Activated CD4-positive, alpha-beta T cell treated with anti-CD3 and anti-CD28 coated beads for 36 hours (primary cell): Measurements from ENCODE around the gene SEC16A. TPM values are rescaled to one million over a fixed set of nuclear protein-coding genes. Genes with fewer than 3 reads are reported as not detected.
A peak's percentile ranks its signal among the peaks of the same experiment; 100 is the strongest.

ENCODE experiments used
- ATAC-seq: fragments of 200-7000 bp; cut with Tn5 transposase; one replicate; pipeline ENCODE4 v1.10.0; 2021; ENCODE audit warnings: mild to moderate bottlenecking, moderate library complexity
- CTCF ChIA-PET: fragments of 350-600 bp; sonication (Branson Sonifier 250); formaldehyde crosslinking; loops from one replicate; lab custom pipeline; 2021; ENCODE audit warnings: antibody characterized with exemption; lab: Charles Lee
- POLR2A ChIA-PET: fragments of 350-600 bp; sonication (Branson Sonifier 250); formaldehyde crosslinking; loops from one replicate; lab custom pipeline; 2021; ENCODE audit warnings: antibody characterized with exemption, inconsistent platforms; lab: Charles Lee
- DNase-seq: peaks from one replicate; pipeline ENCODE4 v3.0.0-alpha.2; 2020
- H3K27ac Mint-ChIP-seq: one replicate; pipeline ENCODE4 v1.8.0; 2021; ENCODE audit warnings: mixed read lengths
- H3K27me3 Mint-ChIP-seq: one replicate; pipeline ENCODE4 v1.8.0; 2021; ENCODE audit warnings: mixed read lengths
- H3K36me3 Mint-ChIP-seq: one replicate; pipeline ENCODE4 v1.8.0; 2021; ENCODE audit warnings: low read depth, mixed read lengths
- H3K4me1 Mint-ChIP-seq: one replicate; pipeline ENCODE4 v1.8.0; 2021; ENCODE audit warnings: mixed read lengths
- H3K4me3 Mint-ChIP-seq: one replicate; pipeline ENCODE4 v1.8.0; 2021; ENCODE audit warnings: mild to moderate bottlenecking, moderate library complexity, mixed read lengths
- H3K9me3 Mint-ChIP-seq: one replicate; pipeline ENCODE4 v1.8.0; 2021; ENCODE audit warnings: low read depth, mixed read lengths
- intact Hi-C, 2 experiments: fragments of 100-400 bp; cut with DNase I in 1 of 2; cut with micrococcal nuclease in 1 of 2; formaldehyde crosslinking; loops; one replicate each; pipeline versions ENCODE4 v1.14.2 to v1.15.1; 2022 to 2024; cut with DNase I, micrococcal nuclease
- total RNA-seq, 2 experiments: library from RNA; stranded (reverse); gene quantifications; one replicate each; pipeline ENCODE4 v1.2.3, GENCODE V29; 2021

The SEC16A gene, protein sequence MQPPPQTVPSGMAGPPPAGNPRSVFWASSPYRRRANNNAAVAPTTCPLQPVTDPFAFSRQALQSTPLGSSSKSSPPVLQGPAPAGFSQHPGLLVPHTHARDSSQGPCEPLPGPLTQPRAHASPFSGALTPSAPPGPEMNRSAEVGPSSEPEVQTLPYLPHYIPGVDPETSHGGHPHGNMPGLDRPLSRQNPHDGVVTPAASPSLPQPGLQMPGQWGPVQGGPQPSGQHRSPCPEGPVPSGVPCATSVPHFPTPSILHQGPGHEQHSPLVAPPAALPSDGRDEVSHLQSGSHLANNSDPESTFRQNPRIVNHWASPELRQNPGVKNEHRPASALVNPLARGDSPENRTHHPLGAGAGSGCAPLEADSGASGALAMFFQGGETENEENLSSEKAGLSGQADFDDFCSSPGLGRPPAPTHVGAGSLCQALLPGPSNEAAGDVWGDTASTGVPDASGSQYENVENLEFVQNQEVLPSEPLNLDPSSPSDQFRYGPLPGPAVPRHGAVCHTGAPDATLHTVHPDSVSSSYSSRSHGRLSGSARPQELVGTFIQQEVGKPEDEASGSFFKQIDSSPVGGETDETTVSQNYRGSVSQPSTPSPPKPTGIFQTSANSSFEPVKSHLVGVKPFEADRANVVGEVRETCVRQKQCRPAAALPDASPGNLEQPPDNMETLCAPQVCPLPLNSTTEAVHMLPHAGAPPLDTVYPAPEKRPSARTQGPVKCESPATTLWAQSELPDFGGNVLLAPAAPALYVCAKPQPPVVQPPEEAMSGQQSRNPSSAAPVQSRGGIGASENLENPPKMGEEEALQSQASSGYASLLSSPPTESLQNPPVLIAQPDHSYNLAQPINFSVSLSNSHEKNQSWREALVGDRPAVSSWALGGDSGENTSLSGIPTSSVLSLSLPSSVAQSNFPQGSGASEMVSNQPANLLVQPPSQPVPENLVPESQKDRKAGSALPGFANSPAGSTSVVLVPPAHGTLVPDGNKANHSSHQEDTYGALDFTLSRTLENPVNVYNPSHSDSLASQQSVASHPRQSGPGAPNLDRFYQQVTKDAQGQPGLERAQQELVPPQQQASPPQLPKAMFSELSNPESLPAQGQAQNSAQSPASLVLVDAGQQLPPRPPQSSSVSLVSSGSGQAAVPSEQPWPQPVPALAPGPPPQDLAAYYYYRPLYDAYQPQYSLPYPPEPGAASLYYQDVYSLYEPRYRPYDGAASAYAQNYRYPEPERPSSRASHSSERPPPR (N-terminal part only)
- total RNA-seq, result 10 to 100 TPM; 62.7 TPM

DNA sequence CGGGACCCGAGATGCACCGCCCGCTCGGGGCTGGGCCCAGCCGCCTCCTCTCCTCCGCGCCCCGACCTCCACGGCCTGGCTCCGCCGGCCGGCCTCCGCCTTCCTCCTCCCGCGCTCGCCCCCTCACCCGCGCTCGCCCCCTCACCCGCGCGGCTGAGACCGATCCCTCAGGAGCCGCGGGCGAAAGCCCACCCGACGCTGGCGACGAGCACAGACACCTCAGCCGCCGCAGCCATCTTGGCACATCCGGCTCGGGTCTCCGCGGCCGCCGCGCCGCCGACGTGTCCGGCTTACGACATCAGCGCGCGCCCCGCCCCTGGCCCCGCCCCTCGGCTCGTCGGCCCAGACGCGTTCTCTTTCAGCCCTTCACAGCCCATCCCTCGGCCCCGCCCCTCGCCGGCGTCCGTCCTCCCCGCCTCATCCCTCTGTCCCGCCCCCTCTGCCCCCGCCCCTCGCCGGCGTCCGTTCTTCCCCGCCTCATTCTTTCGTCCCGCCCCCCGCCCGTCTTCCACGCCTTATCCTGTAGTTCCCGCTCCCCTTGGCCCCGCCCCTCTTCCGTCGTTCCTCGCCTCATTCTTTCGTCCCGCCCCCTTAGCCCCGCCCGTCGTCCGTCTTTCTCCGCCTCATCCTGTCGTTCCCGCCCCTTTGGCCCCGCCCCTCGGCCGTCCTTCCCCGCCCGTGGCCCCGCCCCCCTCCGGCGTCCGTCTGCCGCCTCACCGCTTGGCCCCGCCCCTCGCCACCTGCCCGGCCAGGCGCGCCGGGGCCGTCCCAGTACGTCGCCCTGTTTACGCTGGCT lies at the start of gene SEC16A:
Gene SEC16A (minus strand): TSS at position 248 of the 796 bp plus-strand sequence. CDS start 5,425 bp downstream, outside the sequence.
- Mint-ChIP-seq H3K36me3 (peaks cover 19% of the 10 kb centered on the region), H3K27me3 (no peaks in the 10 kb centered on the region), H3K4me3 (peak within 1 kb of the TSS; percentile 97), H3K27ac (peak within 1 kb of the TSS; percentile 98), H3K9me3 (no peaks in the 10 kb centered on the region), H3K4me1 (peaks cover 35% of the 10 kb centered on the region)
- CTCF ChIA-PET, result interaction anchor here (0.7 to 6.1 kb wide), 3 partner anchors 50 to 144 kb away, joined by 3 to 61 read pairs (median 11); no protein-coding TSS in a partner anchor
- POLR2A ChIA-PET, result no interaction called here
- ATAC-seq (peak; percentile 76), DNase-seq (peak; percentile 100)
- intact Hi-C loops, result loop anchor here (1.0 to 5.0 kb wide), 29 partner anchors 44 to 1134 kb away; partner anchors contain the start of genes ENTR1 (in 2 of the 2), INPP5E (in 2 of the 2), NOTCH1 (in 2 of the 2) and PMPCA (in 2 of the 2)

DNA sequence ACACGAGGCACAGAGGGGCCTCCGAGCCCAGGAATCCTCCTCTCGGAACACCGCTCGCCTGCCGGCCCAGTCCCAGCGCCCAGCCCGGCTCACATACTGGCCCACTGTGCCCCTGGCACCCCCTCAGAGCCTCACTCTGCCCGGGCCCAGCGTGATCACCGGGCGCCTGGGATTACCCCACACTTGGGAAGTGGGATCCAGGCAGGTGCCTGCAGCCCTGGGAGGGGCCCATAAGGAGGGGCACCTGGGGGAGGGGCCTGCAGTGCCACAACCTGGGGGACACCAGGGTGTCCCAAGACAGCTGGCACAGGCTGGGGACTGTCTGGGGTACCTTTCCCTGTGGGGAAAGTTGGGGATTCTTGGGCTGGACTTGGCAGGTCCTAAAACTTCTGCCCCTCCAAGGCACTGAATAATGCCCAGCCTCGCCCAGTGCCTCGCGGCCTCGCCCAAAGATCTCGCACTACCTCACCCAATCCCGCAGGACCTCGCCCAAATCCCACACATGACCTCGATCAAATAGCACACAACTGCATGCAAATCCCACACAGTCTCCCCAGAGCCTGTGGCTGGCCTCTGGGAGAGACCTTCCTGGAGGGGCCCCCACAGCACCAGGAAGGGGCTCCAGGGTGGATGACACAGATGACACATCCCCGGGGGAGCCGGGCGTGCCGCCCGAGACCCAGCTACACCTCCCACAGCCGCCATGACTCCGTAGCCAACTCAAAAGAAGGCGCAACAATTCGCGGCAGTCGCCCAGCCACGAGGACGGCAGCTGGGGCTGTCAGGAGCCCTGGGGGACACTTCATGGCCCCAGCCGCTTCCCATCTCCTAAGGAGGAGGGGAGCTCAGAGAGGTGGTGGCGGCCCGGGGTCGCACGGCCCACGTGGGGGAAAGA lies 49.3 kb upstream of the SEC16A start:
- Mint-ChIP-seq H3K9me3 (no peaks in the 10 kb centered on the region), H3K27me3 (no peaks in the 10 kb centered on the region), H3K27ac (peak overlapping the region; percentile 82), H3K4me1 (peaks cover 47% of the 10 kb centered on the region), H3K36me3 (peaks cover 16% of the 10 kb centered on the region), H3K4me3 (peak overlapping the region; percentile 59)
- intact Hi-C loops, result loop anchor here (2.0 to 5.0 kb wide), 3 partner anchors 15 to 625 kb away; partner anchors contain the start of genes CAMSAP1 (in 1 of the 2) and NOTCH1 (in 1 of the 2)
- DNase-seq, result peak; percentile 60
- ChIA-PET POLR2A (interaction anchor here (2.6 kb wide), 1 partner anchor 8 kb away, joined by 13 read pairs; no protein-coding TSS in a partner anchor), CTCF (interaction anchor here (2.2 kb wide), 1 partner anchor 48 kb away, joined by 11 read pairs; no protein-coding TSS in a partner anchor)
- ATAC-seq, result no peak

DNA sequence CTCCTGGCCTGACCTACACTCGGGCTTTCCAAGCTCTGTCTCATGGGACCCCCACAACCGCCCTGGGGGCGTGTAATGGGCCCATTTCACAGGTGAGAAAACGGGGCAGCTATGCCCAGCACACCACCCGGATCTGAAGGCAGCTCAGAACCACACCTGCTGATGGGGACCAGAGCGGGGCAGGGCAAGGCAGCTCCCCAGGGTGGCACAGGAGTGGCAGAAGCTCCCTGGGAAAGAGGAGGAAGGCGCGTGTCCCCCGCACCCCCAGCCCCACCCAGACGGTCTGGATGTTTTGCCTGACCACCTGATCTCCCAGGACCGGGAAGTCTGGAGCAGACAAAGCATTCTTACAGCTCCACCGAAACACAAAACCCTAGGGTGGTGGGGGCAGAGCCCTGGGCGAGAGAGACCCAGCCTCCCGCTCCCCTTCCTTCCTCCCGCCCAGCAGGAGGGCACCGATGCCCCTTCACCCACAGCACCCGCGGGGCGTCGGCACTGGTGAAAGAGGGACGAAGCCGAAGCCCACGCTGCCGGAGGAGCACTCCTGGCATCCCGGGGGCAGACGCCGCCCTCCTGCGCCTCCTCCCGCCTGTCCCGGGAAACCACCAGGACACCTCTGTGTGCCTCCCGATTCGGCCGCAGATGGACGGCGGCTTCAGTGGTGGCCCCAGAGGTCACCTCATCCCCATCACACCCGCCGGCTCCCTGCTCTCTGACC lies 48.5 kb upstream of the SEC16A start:
- no peak for DNase-seq
- intact Hi-C loops, result loop anchor here in 1 of 2 experiments (5.0 kb wide), 2 partner anchors 419 to 624 kb away; partner anchors contain the start of gene CAMSAP1
- ChIA-PET CTCF (no interaction called here), POLR2A (interaction anchor here (2.6 kb wide), 1 partner anchor 8 kb away, joined by 13 read pairs; no protein-coding TSS in a partner anchor)
- peaks cover 42% of the 10 kb centered on the region for H3K4me1 Mint-ChIP-seq
- peak overlapping the region; percentile 52 for H3K27ac Mint-ChIP-seq
- H3K27me3 Mint-ChIP-seq, result no peaks in the 10 kb centered on the region
- peaks cover 11% of the 10 kb centered on the region for H3K36me3 Mint-ChIP-seq
- no peak for ATAC-seq
- H3K9me3 Mint-ChIP-seq, result no peaks in the 10 kb centered on the region
- no peak overlapping the region for H3K4me3 Mint-ChIP-seq

DNA sequence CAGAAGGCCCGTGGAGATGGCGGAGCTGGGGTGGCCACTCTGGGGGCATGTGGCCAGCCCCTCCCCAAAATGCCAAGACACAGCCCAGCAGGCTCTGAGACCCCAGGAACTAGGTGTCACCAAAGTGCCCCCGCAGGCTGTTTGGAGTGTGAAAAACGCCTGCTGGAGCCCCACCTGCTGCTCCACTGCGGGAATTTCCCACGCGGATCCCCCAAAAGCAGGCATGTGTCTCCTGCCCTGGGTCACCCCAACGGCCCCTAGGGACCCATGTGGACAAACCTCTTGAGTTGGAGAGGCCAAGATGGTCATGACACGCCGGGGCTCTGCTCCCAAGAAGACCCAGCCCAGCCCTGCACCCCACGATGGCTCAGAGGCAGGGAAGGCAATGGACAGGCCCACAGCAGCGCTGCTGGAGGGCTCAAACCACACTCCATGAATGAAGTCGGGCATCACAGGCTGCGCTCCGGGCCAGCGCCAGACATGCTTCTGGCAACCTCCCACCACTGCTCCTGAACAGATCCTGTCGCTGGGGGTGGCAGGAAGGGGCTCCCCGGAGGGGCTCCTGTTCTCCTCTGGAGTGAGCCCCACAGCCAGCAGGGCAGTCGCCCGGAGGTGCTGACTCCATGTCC lies 47.7 kb upstream of the SEC16A start:
- Mint-ChIP-seq H3K36me3 (peaks cover 11% of the 10 kb centered on the region), H3K4me3 (no peak overlapping the region), H3K27me3 (no peaks in the 10 kb centered on the region), H3K9me3 (no peaks in the 10 kb centered on the region), H3K27ac (peak overlapping the region; percentile 52), H3K4me1 (peaks cover 38% of the 10 kb centered on the region)
- no peak for DNase-seq
- POLR2A ChIA-PET, result interaction anchor here (2.6 kb wide), 1 partner anchor 9 kb away, joined by 13 read pairs; no protein-coding TSS in a partner anchor
- no peak for ATAC-seq
- intact Hi-C loops, result loop anchor here in 1 of 2 experiments (5.0 kb wide), 2 partner anchors 418 to 623 kb away; partner anchors contain the start of gene CAMSAP1
- CTCF ChIA-PET, result interaction anchor here (2.7 kb wide), 1 partner anchor 9 kb away, joined by 14 read pairs; no protein-coding TSS in a partner anchor

DNA sequence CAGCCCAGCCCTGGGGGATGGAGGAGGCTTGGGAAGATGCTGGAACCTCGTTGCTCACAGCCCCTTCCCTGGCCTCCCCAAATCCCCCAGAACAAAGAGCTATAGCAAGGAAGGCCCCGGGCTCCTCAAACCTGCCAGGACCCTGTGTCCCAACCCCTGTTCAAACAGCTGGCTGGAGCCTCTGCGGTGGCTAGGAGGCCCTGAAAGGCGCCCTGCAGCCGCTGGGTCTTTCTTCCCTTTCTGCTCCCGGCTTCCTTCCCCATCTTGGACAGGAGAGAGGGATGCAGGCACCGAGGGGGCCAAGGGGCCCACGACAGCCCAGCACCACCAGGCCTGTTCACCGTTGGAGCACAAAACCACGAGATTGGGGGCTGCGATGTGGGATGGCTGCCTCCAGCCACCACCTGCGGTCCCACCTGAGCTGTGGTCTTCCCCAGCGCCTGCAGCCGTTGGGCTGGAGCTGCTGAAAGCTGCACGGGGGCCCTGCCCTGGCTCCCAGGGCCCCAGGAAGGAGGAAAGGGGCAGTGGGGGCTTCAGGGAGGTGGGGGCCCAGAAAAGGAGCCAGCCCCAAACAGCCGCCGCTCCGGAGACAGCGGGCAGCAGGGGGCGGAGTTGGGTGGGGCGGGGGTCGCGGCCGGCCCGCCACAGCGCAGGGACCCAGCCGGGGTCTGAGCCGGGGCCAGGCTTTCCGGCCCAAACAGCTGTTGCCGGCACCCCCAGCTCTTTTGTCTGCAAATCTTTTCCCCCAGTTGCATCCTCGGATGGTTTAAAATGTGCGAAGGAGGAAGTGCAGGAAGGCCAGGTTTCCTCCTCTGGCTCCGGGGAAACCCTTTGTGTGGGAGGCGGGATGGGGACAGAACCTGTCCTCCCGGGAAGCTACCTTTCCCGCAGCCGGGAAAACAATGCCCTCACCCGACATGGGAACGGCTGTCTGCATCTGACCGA lies 46.9 kb upstream of the SEC16A start:
- no peaks in the 10 kb centered on the region for H3K9me3 Mint-ChIP-seq
- peaks cover 11% of the 10 kb centered on the region for H3K36me3 Mint-ChIP-seq
- no peak for DNase-seq
- ChIA-PET POLR2A (interaction anchor here (0.8 to 2.6 kb wide), 2 partner anchors 10 to 86 kb away, joined by 3 to 13 read pairs; no protein-coding TSS in a partner anchor), CTCF (interaction anchor here (1.2 to 2.7 kb wide), 2 partner anchors 10 to 45 kb away, joined by 3 to 14 read pairs; no protein-coding TSS in a partner anchor)
- no peak overlapping the region for H3K4me3 Mint-ChIP-seq
- intact Hi-C loops, result loop anchor here in 1 of 2 experiments (5.0 kb wide), 2 partner anchors 417 to 622 kb away; partner anchors contain the start of gene CAMSAP1
- H3K27ac Mint-ChIP-seq, result no peak overlapping the region
- H3K27me3 Mint-ChIP-seq, result no peaks in the 10 kb centered on the region
- ATAC-seq, result no peak
- H3K4me1 Mint-ChIP-seq, result peaks cover 38% of the 10 kb centered on the region

DNA sequence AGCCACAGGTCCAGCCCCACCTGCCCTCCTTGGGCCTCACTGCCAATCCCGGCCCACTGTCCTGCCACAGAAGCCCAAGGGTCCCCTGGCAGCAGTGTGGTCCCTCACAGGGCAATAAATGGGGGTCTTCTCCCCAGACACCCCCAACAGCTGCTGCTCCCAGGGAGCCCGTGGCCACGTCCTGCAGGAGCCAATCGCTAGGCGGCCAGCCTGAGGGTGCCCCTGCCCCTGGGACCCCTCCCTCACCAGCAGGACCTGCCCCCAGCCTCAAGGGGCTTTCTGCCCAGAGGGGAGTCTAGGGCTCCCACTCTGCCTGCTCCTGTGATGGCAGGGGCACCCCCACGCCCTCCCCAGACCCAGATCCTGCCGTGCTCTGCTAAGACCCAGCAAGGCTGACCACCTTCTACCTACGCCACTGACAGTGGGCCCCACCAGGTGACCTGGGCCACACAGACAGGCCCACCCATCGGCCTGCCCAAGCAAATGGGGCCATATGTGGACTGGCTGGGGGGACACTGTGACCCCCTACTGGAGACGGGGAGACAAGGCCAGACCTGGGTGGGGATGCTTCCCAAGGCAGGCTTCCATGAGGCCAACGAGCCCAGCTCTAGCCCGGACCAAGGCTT lies 46.0 kb upstream of the SEC16A start:
- intact Hi-C loops, result no loop called here
- CTCF ChIA-PET, result interaction anchor here (0.6 to 2.7 kb wide), 3 partner anchors 11 to 44 kb away, joined by 3 to 14 read pairs (median 3); no protein-coding TSS in a partner anchor
- ATAC-seq, result no peak
- Mint-ChIP-seq H3K27me3 (no peaks in the 10 kb centered on the region), H3K9me3 (no peaks in the 10 kb centered on the region), H3K4me1 (peaks cover 31% of the 10 kb centered on the region), H3K27ac (no peak overlapping the region), H3K4me3 (no peak overlapping the region), H3K36me3 (peaks cover 10% of the 10 kb centered on the region)
- no peak for DNase-seq
- POLR2A ChIA-PET, result interaction anchor here (0.6 to 0.7 kb wide), 2 partner anchors 11 to 23 kb away, joined by 3 to 4 read pairs; no protein-coding TSS in a partner anchor
